Suprapubic skin (tissue), 4 donors: ENCODE results near the gene SLA2. TPM values are rescaled to one million over a fixed set of nuclear protein-coding genes. Genes with fewer than 3 reads are reported as not detected.

ENCODE experiments used
- DNase-seq, 2 donors: peaks; one replicate each; pipeline ENCODE4 v3.0.0-alpha.2; 2019; ENCODE audit warnings: low spot score in 2 of 2
- H3K27ac ChIP-seq: fragments of 200-600 bp; sonication (generic); one replicate; pipeline ENCODE4 v1.5.1; 2019
- H3K27me3 ChIP-seq: fragments of 200-600 bp; sonication (generic); one replicate; pipeline ENCODE4 v1.5.1; 2019
- H3K36me3 ChIP-seq: fragments of 200-600 bp; sonication (generic); one replicate; pipeline ENCODE4 v1.5.1; 2019
- H3K4me1 ChIP-seq: fragments of 200-600 bp; sonication (generic); one replicate; pipeline ENCODE4 v1.5.1; 2019
- H3K4me3 ChIP-seq: fragments of 200-600 bp; sonication (generic); one replicate; pipeline ENCODE4 v1.5.1; 2019; ENCODE audit warnings: mild to moderate bottlenecking
- H3K9me3 ChIP-seq: fragments of 200-600 bp; sonication (generic); one replicate; pipeline ENCODE4 v1.5.1; 2019
- EP300 ChIP-seq: sonication (generic); formaldehyde crosslinking; IDR thresholded peaks from one replicate; pipeline ENCODE4 v1.6.1; 2017; ENCODE audit warnings: antibody characterized with exemption
- POLR2A ChIP-seq, 2 donors: fragments of 450-650 bp; IDR thresholded peaks; one replicate each; pipeline ENCODE4 v1.6.1; 2017; ENCODE audit warnings: antibody characterized with exemption in 2 of 2, mild to moderate bottlenecking in 2 of 2, moderate library complexity in 2 of 2
- POLR2AphosphoS5 ChIP-seq, 3 donors: sonication (generic); formaldehyde crosslinking; IDR thresholded peaks; one replicate each; pipeline ENCODE4 v1.6.1; 2017; ENCODE audit warnings: antibody characterized with exemption in 3 of 3
- WGBS: methylation state at CpG from one replicate; pipeline ENCODE4 v1.1.5; 2018; 5-methylcytosine and 5-hydroxymethylcytosine counted together
- total RNA-seq, 4 donors: library from RNA; depleted of rRNA; stranded (reverse); fragments of >200 nt; gene quantifications; one replicate each; pipeline ENCODE4 v1.1.0, GENCODE V29; 2016
- TF ChIP-seq, protein P1 (sequence below), 2 donors: fragments of 200-600 bp in 1 of 2; fragments of 450-650 bp in 1 of 2; sonication (generic) in 1 of 2; IDR thresholded peaks; one replicate each; pipeline ENCODE4 v1.5.1; 2016 to 2019; ENCODE audit warnings: antibody characterized with exemption in 2 of 2, mild to moderate bottlenecking in 1 of 2, moderate library complexity in 1 of 2

The SLA2 gene
- total RNA-seq, 4 donors from 2014 or later, result 0.30 to 0.97 TPM; not detected in 2

DNA sequence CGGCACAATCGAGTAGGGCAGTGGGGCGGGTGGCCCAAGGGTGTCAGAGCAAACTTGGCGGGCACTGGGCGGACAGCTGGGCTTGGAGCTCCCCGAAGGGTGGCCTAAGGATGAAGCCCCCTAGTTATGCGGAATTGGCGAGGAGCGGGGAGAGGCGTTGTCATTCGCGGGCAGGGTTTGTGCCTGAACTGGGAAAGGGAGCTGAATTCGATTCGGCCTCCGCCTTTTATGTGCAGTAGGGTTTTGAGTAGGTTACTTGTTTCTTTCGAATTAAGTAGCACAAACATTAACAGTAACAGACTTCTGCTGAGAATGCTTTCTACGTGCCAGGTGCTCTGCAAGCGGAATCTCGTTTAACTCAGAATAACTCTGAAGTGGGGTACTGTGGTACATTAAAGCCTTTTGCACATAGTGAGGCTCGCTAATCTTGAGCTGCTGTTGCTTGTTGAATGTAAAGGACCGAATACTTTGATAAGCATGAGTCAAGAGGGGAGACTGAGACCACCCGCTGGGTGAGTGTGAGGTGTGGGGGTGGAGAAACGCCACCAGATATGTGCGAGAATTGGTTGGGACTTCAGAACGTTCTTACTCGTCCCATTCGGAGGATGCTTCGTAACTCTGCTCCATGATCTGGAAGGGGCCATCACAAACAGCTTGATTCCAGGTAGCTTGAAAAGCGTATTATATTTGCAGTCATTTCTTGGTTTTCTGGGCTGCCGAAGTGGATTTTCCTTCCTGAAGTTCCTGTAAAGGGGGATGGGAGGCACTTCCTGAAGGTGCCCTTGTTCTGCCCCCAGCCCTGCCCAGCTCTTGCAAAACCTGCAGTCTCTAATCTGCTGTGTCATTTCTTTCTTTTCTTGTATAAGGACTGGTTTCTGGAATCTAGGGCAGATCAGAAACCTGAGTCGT, 39.6 kb downstream of the SLA2 start:
- Histone ChIP-seq H3K36me3 (peaks cover 34% of the 10 kb centered on the region), H3K27me3 (no peaks in the 10 kb centered on the region), H3K9me3 (no peaks in the 10 kb centered on the region), H3K4me3 (peak overlapping the region; percentile 90), H3K4me1 (peaks cover 24% of the 10 kb centered on the region), H3K27ac (peak overlapping the region; percentile 91)
- peak in 1 of 2 donors; percentile 81 for DNase-seq
- TF ChIP-seq, protein P1, sequence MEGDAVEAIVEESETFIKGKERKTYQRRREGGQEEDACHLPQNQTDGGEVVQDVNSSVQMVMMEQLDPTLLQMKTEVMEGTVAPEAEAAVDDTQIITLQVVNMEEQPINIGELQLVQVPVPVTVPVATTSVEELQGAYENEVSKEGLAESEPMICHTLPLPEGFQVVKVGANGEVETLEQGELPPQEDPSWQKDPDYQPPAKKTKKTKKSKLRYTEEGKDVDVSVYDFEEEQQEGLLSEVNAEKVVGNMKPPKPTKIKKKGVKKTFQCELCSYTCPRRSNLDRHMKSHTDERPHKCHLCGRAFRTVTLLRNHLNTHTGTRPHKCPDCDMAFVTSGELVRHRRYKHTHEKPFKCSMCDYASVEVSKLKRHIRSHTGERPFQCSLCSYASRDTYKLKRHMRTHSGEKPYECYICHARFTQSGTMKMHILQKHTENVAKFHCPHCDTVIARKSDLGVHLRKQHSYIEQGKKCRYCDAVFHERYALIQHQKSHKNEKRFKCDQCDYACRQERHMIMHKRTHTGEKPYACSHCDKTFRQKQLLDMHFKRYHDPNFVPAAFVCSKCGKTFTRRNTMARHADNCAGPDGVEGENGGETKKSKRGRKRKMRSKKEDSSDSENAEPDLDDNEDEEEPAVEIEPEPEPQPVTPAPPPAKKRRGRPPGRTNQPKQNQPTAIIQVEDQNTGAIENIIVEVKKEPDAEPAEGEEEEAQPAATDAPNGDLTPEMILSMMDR (IDR thresholded peaks at IDR 0.05), result no peak
- TF ChIP-seq POLR2A (IDR thresholded peaks at IDR 0.05), result no peak
- no peak for TF ChIP-seq POLR2AphosphoS5 (IDR thresholded peaks at IDR 0.05)
- no peak for TF ChIP-seq EP300
- WGBS, result 2% methylated on average over 21 of the region's 31 CpGs

DNA sequence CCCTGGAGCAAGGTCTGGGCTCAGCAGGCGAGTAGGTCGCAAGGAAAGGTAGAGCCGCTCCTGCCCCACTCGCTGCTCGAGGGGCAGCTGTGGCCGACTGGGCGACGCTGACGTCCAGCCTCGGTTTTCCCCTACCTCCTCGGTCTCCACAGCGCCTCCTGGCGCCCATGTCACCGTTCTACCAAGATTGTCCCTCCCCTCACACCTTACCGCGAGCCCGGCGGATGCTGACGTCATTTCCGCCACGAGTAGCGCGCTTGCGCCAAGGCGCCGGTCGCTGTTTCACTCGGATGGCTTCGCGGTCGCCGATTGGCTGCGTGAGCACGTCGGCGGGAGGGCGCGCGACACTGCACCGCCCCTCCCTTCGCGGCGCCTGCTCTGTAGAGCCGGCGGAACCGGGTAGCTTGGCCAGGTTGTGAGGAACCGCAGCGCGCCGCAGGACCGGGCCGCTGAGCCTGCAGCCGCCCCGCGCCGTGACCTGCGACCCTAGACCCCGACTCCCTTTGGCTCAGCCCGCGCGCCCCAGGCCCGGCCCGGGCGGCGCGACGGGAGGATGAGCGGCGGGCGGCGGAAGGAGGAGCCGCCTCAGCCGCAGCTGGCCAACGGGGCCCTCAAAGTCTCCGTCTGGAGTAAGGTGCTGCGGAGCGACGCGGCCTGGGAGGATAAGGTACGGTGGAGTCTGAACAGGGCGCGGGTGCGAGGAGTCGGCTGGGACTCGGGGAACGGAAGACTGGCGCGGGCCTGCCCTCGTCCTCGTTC, 40.4 kb downstream of the SLA2 start, which contains the start of gene RAB5IF:
Gene RAB5IF, plus strand, starts transcription at position 381 of the 759 bp plus-strand sequence. Its CDS starts 173 bp downstream, at position 554.
- Histone ChIP-seq H3K27me3 (no peaks in the 10 kb centered on the region), H3K9me3 (no peaks in the 10 kb centered on the region), H3K4me3 (peak within 1 kb of the TSS; percentile 90), H3K27ac (peak within 1 kb of the TSS; percentile 91), H3K4me1 (peaks cover 24% of the 10 kb centered on the region), H3K36me3 (peaks cover 25% of the 10 kb centered on the region)
- DNase-seq, result peak; percentile 99
- 2% methylated on average over 26 of the region's 90 CpGs for WGBS
- TF ChIP-seq EP300, result no peak
- TF ChIP-seq, protein P1 (IDR thresholded peaks at IDR 0.05), result peak; percentile 84 to 88
- peak; percentile 7 to 99 (median 96) for TF ChIP-seq POLR2AphosphoS5 (IDR thresholded peaks at IDR 0.05)
- TF ChIP-seq POLR2A (IDR thresholded peaks at IDR 0.05), result peak in 1 of 2 donors; percentile 55

DNA sequence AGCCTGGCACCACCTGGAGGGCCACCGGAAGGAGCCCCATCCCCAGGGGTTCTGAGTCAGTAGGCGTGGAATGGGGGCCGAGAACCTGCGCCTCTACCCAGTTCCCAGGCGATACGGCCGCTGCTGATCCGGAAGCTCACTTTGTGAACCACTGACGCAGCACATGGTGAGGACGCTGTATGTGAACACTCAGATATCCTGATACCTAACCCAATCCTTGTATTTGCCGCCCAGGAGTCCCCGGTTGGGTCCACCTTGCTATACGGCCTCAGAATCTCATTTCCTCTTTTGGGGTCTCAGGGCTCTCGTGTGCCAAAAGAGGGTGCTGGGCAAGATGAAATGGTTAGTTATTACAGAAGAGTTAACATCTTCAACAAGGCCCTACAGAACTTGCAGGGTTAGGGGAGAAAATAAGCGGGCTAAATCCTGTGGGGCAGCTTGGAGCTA, 41.0 kb downstream of the SLA2 start:
- Histone ChIP-seq H3K4me3 (peak overlapping the region; percentile 90), H3K36me3 (peaks cover 19% of the 10 kb centered on the region), H3K27me3 (no peaks in the 10 kb centered on the region), H3K4me1 (peaks cover 24% of the 10 kb centered on the region), H3K9me3 (no peaks in the 10 kb centered on the region), H3K27ac (peak overlapping the region; percentile 91)
- peak; percentile 72 to 83 for DNase-seq
- WGBS, result 57% methylated on average over 15 of the region's 15 CpGs
- TF ChIP-seq POLR2AphosphoS5 (IDR thresholded peaks at IDR 0.05) (no peak), POLR2A (IDR thresholded peaks at IDR 0.05) (no peak), EP300 (no peak)
- TF ChIP-seq, protein P1 (IDR thresholded peaks at IDR 0.05), result no peak

DNA sequence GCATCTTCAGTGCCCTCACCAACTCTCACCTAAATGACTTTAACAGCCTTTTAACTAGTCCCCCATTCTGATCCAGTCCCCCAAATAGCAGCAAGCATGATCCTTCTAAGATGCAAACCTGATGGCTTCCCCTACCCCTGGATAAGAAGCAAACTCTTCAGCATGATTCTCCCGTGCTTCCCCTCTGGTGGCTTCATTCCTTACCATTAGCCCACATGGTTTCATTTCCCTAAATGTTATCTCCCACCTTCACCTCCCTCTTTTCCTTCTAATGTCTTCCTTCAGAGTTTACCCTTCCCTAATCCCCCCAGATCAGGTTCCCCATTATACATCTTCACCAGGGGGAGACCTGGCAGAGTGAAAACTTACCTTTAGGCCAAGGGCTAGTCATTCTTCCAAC, 44.5 kb downstream of the SLA2 start:
- WGBS, result 50% methylated on average over 1 of the region's 1 CpG
- Histone ChIP-seq H3K9me3 (no peaks in the 10 kb centered on the region), H3K36me3 (no peaks in the 10 kb centered on the region), H3K4me1 (peaks cover 9% of the 10 kb centered on the region), H3K27me3 (no peaks in the 10 kb centered on the region), H3K4me3 (no peak overlapping the region), H3K27ac (no peak overlapping the region)
- no peak for DNase-seq
- TF ChIP-seq POLR2A (IDR thresholded peaks at IDR 0.05) (no peak), POLR2AphosphoS5 (IDR thresholded peaks at IDR 0.05) (no peak), EP300 (no peak)
- TF ChIP-seq, protein P1 (IDR thresholded peaks at IDR 0.05), result no peak
